ENCODE data around the gene ITGAD. TPM values are rescaled to one million over a fixed set of nuclear protein-coding genes. Genes with fewer than 3 reads are reported as not detected.

ITGAD gene
- total RNA-seq, 1 experiment from 2014 or later, result not detected

DNA sequence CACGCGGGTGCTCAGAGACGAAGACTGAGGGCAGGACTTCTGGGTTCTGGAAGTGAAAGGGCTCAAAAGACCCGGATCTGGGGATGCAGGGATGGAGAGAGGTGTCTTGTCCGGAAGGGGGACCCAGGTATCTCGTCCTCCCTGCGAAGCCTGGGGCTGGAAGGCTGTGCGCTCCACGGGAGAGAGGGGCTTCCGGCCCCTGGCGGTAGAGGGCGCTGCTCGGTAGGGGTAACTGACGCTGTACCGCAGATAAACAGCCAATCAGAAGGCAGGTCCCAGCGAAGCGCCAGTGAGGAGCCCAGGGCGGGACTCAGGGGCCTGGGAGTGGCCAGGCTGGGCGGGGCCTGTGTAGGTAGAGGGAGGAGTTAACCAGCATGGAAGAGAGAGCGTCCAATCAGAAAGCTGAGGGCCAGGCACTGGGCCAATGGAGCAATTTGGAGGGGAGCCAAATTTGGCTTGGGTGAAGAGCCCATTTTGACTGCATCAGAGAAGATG lies 79.6 kb downstream of the ITGAD start (continued):
- TF ChIP-seq, protein P1, sequence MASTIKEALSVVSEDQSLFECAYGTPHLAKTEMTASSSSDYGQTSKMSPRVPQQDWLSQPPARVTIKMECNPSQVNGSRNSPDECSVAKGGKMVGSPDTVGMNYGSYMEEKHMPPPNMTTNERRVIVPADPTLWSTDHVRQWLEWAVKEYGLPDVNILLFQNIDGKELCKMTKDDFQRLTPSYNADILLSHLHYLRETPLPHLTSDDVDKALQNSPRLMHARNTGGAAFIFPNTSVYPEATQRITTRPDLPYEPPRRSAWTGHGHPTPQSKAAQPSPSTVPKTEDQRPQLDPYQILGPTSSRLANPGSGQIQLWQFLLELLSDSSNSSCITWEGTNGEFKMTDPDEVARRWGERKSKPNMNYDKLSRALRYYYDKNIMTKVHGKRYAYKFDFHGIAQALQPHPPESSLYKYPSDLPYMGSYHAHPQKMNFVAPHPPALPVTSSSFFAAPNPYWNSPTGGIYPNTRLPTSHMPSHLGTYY (CRISPR knock-in tag; IDR thresholded peaks at IDR 0.05), result peak; percentile 88
- TF ChIP-seq, protein P2, sequence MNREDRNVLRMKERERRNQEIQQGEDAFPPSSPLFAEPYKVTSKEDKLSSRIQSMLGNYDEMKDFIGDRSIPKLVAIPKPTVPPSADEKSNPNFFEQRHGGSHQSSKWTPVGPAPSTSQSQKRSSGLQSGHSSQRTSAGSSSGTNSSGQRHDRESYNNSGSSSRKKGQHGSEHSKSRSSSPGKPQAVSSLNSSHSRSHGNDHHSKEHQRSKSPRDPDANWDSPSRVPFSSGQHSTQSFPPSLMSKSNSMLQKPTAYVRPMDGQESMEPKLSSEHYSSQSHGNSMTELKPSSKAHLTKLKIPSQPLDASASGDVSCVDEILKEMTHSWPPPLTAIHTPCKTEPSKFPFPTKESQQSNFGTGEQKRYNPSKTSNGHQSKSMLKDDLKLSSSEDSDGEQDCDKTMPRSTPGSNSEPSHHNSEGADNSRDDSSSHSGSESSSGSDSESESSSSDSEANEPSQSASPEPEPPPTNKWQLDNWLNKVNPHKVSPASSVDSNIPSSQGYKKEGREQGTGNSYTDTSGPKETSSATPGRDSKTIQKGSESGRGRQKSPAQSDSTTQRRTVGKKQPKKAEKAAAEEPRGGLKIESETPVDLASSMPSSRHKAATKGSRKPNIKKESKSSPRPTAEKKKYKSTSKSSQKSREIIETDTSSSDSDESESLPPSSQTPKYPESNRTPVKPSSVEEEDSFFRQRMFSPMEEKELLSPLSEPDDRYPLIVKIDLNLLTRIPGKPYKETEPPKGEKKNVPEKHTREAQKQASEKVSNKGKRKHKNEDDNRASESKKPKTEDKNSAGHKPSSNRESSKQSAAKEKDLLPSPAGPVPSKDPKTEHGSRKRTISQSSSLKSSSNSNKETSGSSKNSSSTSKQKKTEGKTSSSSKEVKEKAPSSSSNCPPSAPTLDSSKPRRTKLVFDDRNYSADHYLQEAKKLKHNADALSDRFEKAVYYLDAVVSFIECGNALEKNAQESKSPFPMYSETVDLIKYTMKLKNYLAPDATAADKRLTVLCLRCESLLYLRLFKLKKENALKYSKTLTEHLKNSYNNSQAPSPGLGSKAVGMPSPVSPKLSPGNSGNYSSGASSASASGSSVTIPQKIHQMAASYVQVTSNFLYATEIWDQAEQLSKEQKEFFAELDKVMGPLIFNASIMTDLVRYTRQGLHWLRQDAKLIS (CRISPR knock-in tag; IDR thresholded peaks at IDR 0.05; ENCODE audit: borderline replicate concordance), result no peak
- TF ChIP-seq SP1 (CRISPR knock-in tag; conservative IDR thresholded peaks at IDR 0.05) (peak; percentile 52; the same call in 1 of the 2 replicates), ETV6 (CRISPR knock-in tag; IDR thresholded peaks at IDR 0.05) (no peak), ZNF219 (CRISPR knock-in tag; IDR thresholded peaks at IDR 0.05; ENCODE audit: borderline replicate concordance) (no peak), ATF1 (CRISPR knock-in tag; IDR thresholded peaks at IDR 0.05) (no peak), RORB (CRISPR knock-in tag; IDR thresholded peaks at IDR 0.05) (no peak), ZNF138 (CRISPR knock-in tag; conservative IDR thresholded peaks at IDR 0.05) (no peak), JAZF1 (CRISPR knock-in tag; IDR thresholded peaks at IDR 0.05) (no peak), CREB1 (CRISPR knock-in tag; IDR thresholded peaks at IDR 0.05) (no peak), MYBL2 (CRISPR knock-in tag; IDR thresholded peaks at IDR 0.05) (no peak), SOX15 (CRISPR knock-in tag; IDR thresholded peaks at IDR 0.05) (no peak), ZNF317 (CRISPR knock-in tag; IDR thresholded peaks at IDR 0.05; ENCODE audit: borderline replicate concordance, low read depth) (no peak), GTF2I (CRISPR knock-in tag; conservative IDR thresholded peaks at IDR 0.05) (no peak)
- TF ChIP-seq, protein P3, sequence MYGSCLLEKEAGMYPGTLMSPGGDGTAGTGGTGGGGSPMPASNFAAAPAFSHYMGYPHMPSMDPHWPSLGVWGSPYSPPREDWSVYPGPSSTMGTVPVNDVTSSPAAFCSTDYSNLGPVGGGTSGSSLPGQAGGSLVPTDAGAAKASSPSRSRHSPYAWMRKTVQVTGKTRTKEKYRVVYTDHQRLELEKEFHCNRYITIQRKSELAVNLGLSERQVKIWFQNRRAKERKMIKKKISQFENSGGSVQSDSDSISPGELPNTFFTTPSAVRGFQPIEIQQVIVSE (CRISPR knock-in tag; IDR thresholded peaks at IDR 0.05; ENCODE audit: borderline replicate concordance), result no peak
- TF ChIP-seq, protein P4, sequence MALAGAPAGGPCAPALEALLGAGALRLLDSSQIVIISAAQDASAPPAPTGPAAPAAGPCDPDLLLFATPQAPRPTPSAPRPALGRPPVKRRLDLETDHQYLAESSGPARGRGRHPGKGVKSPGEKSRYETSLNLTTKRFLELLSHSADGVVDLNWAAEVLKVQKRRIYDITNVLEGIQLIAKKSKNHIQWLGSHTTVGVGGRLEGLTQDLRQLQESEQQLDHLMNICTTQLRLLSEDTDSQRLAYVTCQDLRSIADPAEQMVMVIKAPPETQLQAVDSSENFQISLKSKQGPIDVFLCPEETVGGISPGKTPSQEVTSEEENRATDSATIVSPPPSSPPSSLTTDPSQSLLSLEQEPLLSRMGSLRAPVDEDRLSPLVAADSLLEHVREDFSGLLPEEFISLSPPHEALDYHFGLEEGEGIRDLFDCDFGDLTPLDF (CRISPR knock-in tag; IDR thresholded peaks at IDR 0.05), result no peak
- TF ChIP-seq, protein P5, sequence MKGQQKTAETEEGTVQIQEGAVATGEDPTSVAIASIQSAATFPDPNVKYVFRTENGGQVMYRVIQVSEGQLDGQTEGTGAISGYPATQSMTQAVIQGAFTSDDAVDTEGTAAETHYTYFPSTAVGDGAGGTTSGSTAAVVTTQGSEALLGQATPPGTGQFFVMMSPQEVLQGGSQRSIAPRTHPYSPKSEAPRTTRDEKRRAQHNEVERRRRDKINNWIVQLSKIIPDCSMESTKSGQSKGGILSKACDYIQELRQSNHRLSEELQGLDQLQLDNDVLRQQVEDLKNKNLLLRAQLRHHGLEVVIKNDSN (CRISPR knock-in tag; IDR thresholded peaks at IDR 0.05), result no peak
- TF ChIP-seq, protein P6, sequence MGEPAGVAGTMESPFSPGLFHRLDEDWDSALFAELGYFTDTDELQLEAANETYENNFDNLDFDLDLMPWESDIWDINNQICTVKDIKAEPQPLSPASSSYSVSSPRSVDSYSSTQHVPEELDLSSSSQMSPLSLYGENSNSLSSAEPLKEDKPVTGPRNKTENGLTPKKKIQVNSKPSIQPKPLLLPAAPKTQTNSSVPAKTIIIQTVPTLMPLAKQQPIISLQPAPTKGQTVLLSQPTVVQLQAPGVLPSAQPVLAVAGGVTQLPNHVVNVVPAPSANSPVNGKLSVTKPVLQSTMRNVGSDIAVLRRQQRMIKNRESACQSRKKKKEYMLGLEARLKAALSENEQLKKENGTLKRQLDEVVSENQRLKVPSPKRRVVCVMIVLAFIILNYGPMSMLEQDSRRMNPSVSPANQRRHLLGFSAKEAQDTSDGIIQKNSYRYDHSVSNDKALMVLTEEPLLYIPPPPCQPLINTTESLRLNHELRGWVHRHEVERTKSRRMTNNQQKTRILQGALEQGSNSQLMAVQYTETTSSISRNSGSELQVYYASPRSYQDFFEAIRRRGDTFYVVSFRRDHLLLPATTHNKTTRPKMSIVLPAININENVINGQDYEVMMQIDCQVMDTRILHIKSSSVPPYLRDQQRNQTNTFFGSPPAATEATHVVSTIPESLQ (CRISPR knock-in tag; IDR thresholded peaks at IDR 0.05), result no peak
- TF ChIP-seq, protein P7, sequence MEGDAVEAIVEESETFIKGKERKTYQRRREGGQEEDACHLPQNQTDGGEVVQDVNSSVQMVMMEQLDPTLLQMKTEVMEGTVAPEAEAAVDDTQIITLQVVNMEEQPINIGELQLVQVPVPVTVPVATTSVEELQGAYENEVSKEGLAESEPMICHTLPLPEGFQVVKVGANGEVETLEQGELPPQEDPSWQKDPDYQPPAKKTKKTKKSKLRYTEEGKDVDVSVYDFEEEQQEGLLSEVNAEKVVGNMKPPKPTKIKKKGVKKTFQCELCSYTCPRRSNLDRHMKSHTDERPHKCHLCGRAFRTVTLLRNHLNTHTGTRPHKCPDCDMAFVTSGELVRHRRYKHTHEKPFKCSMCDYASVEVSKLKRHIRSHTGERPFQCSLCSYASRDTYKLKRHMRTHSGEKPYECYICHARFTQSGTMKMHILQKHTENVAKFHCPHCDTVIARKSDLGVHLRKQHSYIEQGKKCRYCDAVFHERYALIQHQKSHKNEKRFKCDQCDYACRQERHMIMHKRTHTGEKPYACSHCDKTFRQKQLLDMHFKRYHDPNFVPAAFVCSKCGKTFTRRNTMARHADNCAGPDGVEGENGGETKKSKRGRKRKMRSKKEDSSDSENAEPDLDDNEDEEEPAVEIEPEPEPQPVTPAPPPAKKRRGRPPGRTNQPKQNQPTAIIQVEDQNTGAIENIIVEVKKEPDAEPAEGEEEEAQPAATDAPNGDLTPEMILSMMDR (IDR thresholded peaks at IDR 0.05), result peak; percentile 90
- TF ChIP-seq, protein P8, sequence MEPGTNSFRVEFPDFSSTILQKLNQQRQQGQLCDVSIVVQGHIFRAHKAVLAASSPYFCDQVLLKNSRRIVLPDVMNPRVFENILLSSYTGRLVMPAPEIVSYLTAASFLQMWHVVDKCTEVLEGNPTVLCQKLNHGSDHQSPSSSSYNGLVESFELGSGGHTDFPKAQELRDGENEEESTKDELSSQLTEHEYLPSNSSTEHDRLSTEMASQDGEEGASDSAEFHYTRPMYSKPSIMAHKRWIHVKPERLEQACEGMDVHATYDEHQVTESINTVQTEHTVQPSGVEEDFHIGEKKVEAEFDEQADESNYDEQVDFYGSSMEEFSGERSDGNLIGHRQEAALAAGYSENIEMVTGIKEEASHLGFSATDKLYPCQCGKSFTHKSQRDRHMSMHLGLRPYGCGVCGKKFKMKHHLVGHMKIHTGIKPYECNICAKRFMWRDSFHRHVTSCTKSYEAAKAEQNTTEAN (CRISPR knock-in tag; IDR thresholded peaks at IDR 0.05), result no peak
- TF ChIP-seq, protein P9, sequence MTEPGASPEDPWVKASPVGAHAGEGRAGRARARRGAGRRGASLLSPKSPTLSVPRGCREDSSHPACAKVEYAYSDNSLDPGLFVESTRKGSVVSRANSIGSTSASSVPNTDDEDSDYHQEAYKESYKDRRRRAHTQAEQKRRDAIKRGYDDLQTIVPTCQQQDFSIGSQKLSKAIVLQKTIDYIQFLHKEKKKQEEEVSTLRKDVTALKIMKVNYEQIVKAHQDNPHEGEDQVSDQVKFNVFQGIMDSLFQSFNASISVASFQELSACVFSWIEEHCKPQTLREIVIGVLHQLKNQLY (CRISPR knock-in tag; IDR thresholded peaks at IDR 0.05), result no peak
